SKM-1 (cell line): Measurements from ENCODE around the gene UBR4.
"Not testable (repeated sequence)": the region's sequence is repeated elsewhere in the genome, so short reads cannot be mapped to it uniquely, and the experiment has no call there.

Experiments
- DNase-seq: peaks from one replicate; lab custom pipeline; 2025; ENCODE audit not compliant: unreplicated experiment; lab: John Stamatoyannopoulos, UW

UBR4 gene

GRCh38 chr1:19209990-19210771 lies at the start of gene UBR4:
Gene UBR4, minus strand, starts transcription at chr1:19210266. Its CDS starts 18 bp downstream, at chr1:19210248.
- peak; percentile 91 for DNase-seq

GRCh38 chr1:19258353-19258752 lies 48.3 kb upstream of the UBR4 start:
- DNase-seq, result no peak

- DNase-seq, result no peak
Measured at GRCh38 chr1:19257178-19257914, 47.3 kb upstream of the UBR4 start.

GRCh38 chr1:19256301-19256700 lies 46.2 kb upstream of the UBR4 start:
- DNase-seq, result not testable (repeated sequence)

GRCh38 chr1:19255288-19255687 lies 45.2 kb upstream of the UBR4 start:
- no peak for DNase-seq

- no peak for DNase-seq
Measured at GRCh38 chr1:19254416-19254815, 44.4 kb upstream of the UBR4 start.

- peak; percentile 89 for DNase-seq
Measured at GRCh38 chr1:19251305-19252196, 41.5 kb upstream of the UBR4 start, which contains the start of the genes EMC1 and MRTO4. Gene EMC1, minus strand, starts transcription at chr1:19251524. Its CDS starts 15 bp downstream, at chr1:19251509. Gene MRTO4, plus strand, starts transcription at chr1:19251805. Its CDS starts 31 bp downstream, at chr1:19251836.

GRCh38 chr1:19250629-19251304 lies 40.7 kb upstream of the UBR4 start:
- DNase-seq, result no peak

- peak; percentile 57 for DNase-seq
Measured at GRCh38 chr1:19240673-19241538, 30.8 kb upstream of the UBR4 start.

- DNase-seq, result no peak
Measured at GRCh38 chr1:19239876-19240275, 29.8 kb upstream of the UBR4 start.

GRCh38 chr1:19234224-19234623 lies 24.2 kb upstream of the UBR4 start:
- no peak for DNase-seq

GRCh38 chr1:19232524-19232846 lies 22.4 kb upstream of the UBR4 start:
- no peak for DNase-seq

GRCh38 chr1:19231736-19232523 lies 21.9 kb upstream of the UBR4 start:
- DNase-seq, result not testable (repeated sequence)

GRCh38 chr1:19229828-19230325 lies 19.8 kb upstream of the UBR4 start:
- no peak for DNase-seq

GRCh38 chr1:19229229-19229628 lies 19.2 kb upstream of the UBR4 start:
- DNase-seq, result no peak

- DNase-seq, result no peak
Measured at GRCh38 chr1:19222979-19223824, 13.1 kb upstream of the UBR4 start.

- no peak for DNase-seq
Measured at GRCh38 chr1:19222573-19222972, 12.5 kb upstream of the UBR4 start.

- DNase-seq, result no peak
Measured at GRCh38 chr1:19220991-19221390, 10.9 kb upstream of the UBR4 start.
